ENCODE measurements around the gene MRPL23. TPM values are rescaled to one million over a fixed set of nuclear protein-coding genes. Genes with fewer than 3 reads are reported as not detected.

Gene MRPL23
- total and polyA plus RNA-seq, 9 of the 15 experiments (the other 6 are each of a cell fraction or from before 2014, with no cell fraction given): 0.44 to 109 (median 37.4) TPM

DNA sequence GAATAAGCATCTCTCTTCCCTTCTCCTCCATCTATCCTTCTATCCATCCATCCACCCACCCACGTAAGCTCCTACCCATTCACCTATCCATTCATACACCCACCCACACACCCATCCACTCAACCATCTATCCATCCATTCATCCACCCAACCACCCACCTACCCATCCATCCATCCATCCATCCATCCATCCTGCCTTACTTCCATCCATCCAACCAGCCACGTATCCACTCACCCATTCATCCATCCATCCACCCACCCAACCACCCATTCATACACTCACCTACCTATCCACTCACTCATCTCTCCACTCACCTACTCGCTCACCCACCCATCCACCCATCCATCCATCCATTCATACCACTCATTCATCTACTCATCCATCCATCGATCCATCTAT, 14.5 kb upstream of the MRPL23 start:
- Histone ChIP-seq H3K27ac (ENCODE audit: extremely low read depth, low read depth, low read length) (no peak overlapping the region), H3K4me2 (ENCODE audit: insufficient read depth, low read length) (no peak overlapping the region), H3K9me3 (replicated peaks; ENCODE audit: control insufficient read depth, insufficient read depth, low read depth, low read length) (no peaks in the 10 kb centered on the region), H4K20me1 (replicated peaks; ENCODE audit: control insufficient read depth, insufficient read depth, low read length) (peaks cover 19% of the 10 kb centered on the region; the same call in 1 of the 2 replicates), H3K4me1 (replicated peaks in 1 of 2; ENCODE audit: control insufficient read depth in 2 of 2, insufficient read depth in 2 of 2, low read length in 2 of 2) (peaks cover 0 to 39% of the 10 kb centered on the region in 2 experiments; a peak in 2 of 5 replicates), H2AFZ (ENCODE audit: low read depth, low read length) (no peak overlapping the region), H3K27me3 (ENCODE audit: control insufficient read depth in 2 of 2, insufficient read depth in 2 of 2, low read length in 2 of 2) (peaks cover 41 to 92% of the 10 kb centered on the region in 2 experiments; a peak in 4 of 5 replicates), H3K4me3 (no peak overlapping the region), H3K9me1 (ENCODE audit: control insufficient read depth, insufficient read depth, low read length) (no peaks in the 10 kb centered on the region), H3K36me3 (ENCODE audit: control insufficient read depth, insufficient read depth, low read length) (no peaks in the 10 kb centered on the region), H3K9ac (ENCODE audit: insufficient read depth in 1 of 2, low read depth in 2 of 2, low read length in 2 of 2) (no peak overlapping the region), H3K79me2 (ENCODE audit: control insufficient read depth, insufficient read depth, low read length) (no peaks in the 10 kb centered on the region)
- no peak for DNase-seq (ENCODE audit: extremely low read depth in 1 of 4, low spot score in 3 of 4)
- no peak for FAIRE-seq
- in situ Hi-C loops (cut with MboI): no loop called here
- WGBS (ENCODE audit: insufficient coverage, low coverage, missing lambda C conversion rate): 3% methylated on average over 3 of the region's 4 CpGs
- no peak for ATAC-seq
- intact Hi-C loops (cut with micrococcal nuclease): no loop called here
- no peak for TF ChIP-seq MCM2 (IDR thresholded peaks at IDR 0.05; ENCODE audit: low read depth)
- TF ChIP-seq, protein P1, sequence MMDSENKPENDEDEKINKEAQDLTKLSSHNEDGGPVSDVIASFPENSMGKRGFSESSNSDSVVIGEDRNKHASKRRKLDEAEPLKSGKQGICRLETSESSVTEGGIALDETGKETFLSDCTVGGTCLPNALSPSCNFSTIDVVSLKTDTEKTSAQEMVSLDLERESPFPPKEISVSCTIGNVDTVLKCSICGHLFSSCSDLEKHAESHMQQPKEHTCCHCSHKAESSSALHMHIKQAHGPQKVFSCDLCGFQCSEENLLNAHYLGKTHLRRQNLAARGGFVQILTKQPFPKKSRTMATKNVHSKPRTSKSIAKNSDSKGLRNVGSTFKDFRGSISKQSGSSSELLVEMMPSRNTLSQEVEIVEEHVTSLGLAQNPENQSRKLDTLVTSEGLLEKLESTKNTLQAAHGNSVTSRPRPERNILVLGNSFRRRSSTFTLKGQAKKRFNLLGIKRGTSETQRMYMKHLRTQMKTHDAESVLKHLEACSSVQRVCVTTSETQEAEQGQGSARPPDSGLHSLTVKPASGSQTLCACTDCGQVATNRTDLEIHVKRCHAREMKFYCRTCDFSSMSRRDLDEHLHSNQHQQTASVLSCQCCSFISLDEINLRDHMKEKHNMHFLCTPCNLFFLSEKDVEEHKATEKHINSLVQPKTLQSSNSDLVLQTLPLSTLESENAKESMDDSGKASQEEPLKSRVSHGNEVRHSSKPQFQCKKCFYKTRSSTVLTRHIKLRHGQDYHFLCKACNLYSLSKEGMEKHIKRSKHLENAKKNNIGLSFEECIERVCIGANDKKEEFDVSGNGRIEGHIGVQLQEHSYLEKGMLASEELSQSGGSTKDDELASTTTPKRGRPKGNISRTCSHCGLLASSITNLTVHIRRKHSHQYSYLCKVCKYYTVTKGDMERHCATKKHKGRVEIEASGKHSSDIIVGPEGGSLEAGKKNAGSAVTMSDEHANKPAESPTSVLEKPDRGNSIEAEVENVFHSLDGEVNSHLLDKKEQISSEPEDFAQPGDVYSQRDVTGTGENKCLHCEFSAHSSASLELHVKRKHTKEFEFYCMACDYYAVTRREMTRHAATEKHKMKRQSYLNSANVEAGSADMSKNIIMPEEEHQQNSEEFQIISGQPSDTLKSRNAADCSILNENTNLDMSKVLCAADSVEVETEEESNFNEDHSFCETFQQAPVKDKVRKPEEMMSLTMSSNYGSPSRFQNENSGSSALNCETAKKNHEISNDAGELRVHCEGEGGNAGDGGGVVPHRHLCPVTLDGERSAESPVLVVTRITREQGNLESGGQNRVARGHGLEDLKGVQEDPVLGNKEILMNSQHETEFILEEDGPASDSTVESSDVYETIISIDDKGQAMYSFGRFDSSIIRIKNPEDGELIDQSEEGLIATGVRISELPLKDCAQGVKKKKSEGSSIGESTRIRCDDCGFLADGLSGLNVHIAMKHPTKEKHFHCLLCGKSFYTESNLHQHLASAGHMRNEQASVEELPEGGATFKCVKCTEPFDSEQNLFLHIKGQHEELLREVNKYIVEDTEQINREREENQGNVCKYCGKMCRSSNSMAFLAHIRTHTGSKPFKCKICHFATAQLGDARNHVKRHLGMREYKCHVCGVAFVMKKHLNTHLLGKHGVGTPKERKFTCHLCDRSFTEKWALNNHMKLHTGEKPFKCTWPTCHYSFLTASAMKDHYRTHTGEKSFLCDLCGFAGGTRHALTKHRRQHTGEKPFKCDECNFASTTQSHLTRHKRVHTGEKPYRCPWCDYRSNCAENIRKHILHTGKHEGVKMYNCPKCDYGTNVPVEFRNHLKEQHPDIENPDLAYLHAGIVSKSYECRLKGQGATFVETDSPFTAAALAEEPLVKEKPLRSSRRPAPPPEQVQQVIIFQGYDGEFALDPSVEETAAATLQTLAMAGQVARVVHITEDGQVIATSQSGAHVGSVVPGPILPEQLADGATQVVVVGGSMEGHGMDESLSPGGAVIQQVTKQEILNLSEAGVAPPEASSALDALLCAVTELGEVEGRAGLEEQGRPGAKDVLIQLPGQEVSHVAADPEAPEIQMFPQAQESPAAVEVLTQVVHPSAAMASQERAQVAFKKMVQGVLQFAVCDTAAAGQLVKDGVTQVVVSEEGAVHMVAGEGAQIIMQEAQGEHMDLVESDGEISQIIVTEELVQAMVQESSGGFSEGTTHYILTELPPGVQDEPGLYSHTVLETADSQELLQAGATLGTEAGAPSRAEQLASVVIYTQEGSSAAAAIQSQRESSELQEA (IDR thresholded peaks at IDR 0.05; ENCODE audit: low read depth): no peak
- TF ChIP-seq ZFX (CRISPR knock-in tag; IDR thresholded peaks at IDR 0.05): no peak
- no peak for TF ChIP-seq ZNF644 (tag; IDR thresholded peaks at IDR 0.05; ENCODE audit: low read depth)
- TF ChIP-seq, protein P2, sequence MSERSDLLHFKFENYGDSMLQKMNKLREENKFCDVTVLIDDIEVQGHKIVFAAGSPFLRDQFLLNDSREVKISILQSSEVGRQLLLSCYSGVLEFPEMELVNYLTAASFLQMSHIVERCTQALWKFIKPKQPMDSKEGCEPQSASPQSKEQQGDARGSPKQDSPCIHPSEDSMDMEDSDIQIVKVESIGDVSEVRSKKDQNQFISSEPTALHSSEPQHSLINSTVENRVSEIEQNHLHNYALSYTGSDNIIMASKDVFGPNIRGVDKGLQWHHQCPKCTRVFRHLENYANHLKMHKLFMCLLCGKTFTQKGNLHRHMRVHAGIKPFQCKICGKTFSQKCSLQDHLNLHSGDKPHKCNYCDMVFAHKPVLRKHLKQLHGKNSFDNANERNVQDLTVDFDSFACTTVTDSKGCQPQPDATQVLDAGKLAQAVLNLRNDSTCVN (CRISPR knock-in tag; IDR thresholded peaks at IDR 0.05): 0 out of 2 replicates have a peak, but pooled peaks have one; percentile 53
- POLR2A ChIA-PET: interaction anchor here (0.8 kb wide), 1 partner anchor 77 kb away, joined by 3 read pairs; no protein-coding TSS in a partner anchor
- BruUV-seq (replicated peaks): no TSS peak
- CTCF ChIA-PET (ENCODE audit: low intra/inter-chr PET ratio): no interaction called here

All from K562 (cell line).